K562 (cell line): ENCODE results near the gene GPHN. TPM values are rescaled to one million over a fixed set of nuclear protein-coding genes. Genes with fewer than 3 reads are reported as not detected.

Source experiments
- ATAC-seq: fragments of 200-7000 bp; cut with Tn5 transposase; 3 replicates; pipeline ENCODE4 v1.9.1; 2020; ENCODE audit warnings: moderate library complexity
- BruUV-seq: library from RNA; stranded (reverse); fragments of 400-500 nt; replicated peaks from 2 replicates; lab custom pipeline; 2021; lab: Mats Ljungman, UMichigan
- CTCF ChIA-PET: fragments of 300-600 bp; formaldehyde crosslinking; extraction: SDS; loops from one replicate; lab custom pipeline; 2021; ENCODE audit warnings: low intra/inter-chr PET ratio; lab: Yijun Ruan, JAX
- POLR2A ChIA-PET: fragments of 300-600, 350-650 bp; sonication (Branson Sonifier 250); formaldehyde crosslinking; extraction: SDS; loops from one replicate; lab custom pipeline; 2021; ENCODE audit warnings: antibody characterized with exemption, inconsistent platforms; lab: Yijun Ruan, JAX
- DNase-seq, 4 experiments: peaks; one replicate each; pipeline versions ENCODE4 v3.0.0 to v3.0.0-alpha.2; 2011 to 2018; ENCODE audit warnings: low spot score in 3 of 4, mixed read lengths in 3 of 4; ENCODE audit errors: extremely low read depth in 1 of 4
- FAIRE-seq: peaks from 2 replicates; lab custom pipeline; 2011; peaks lifted over from hg19 to GRCh38; lab: Jason Lieb, UNC
- H2AFZ ChIP-seq: 2 replicates; pipeline ENCODE4 v1.6.0; 2011; ENCODE audit warnings: low read depth, low read length, control low read depth, inconsistent platforms
- H3K27ac ChIP-seq: fragments of 200-600 bp; 3 replicates; pipeline ENCODE4 v1.8.0; 2011; ENCODE audit warnings: low read depth, mild to moderate bottlenecking, control low read depth, inconsistent platforms, low read length, moderate library complexity, mixed read lengths; ENCODE audit errors: extremely low read depth
- H3K27me3 ChIP-seq, 2 experiments: fragments of 300-600 bp in 1 of 2; 2 replicates in 1 of 2; 3 replicates in 1 of 2; pipeline versions ENCODE4 v1.6.0 to v1.8.0; 2011; ENCODE audit warnings: inconsistent platforms in 2 of 2, low read length in 2 of 2, mild to moderate bottlenecking in 1 of 2, mixed read lengths in 1 of 2, moderate library complexity in 1 of 2; ENCODE audit not compliant: control insufficient read depth in 2 of 2, insufficient read depth in 2 of 2
- H3K36me3 ChIP-seq: fragments of 300-600 bp; 3 replicates; pipeline ENCODE4 v1.8.0; 2011; ENCODE audit warnings: mild to moderate bottlenecking, low read length, inconsistent platforms; ENCODE audit not compliant: control insufficient read depth, insufficient read depth
- H3K4me1 ChIP-seq, 2 experiments: fragments of 200-600 bp in 1 of 2; replicated peaks in 1 of 2; 2 replicates in 1 of 2; 3 replicates in 1 of 2; pipeline versions ENCODE4 v1.5.1 to v1.8.0; 2011; ENCODE audit warnings: inconsistent platforms in 2 of 2, low read length in 2 of 2, mild to moderate bottlenecking in 1 of 2, mixed read lengths in 1 of 2, moderate library complexity in 1 of 2; ENCODE audit not compliant: control insufficient read depth in 2 of 2, insufficient read depth in 2 of 2
- H3K4me2 ChIP-seq: 2 replicates; pipeline ENCODE4 v1.6.1; 2011; ENCODE audit warnings: low read length, control low read depth, inconsistent platforms, mixed read lengths; ENCODE audit not compliant: insufficient read depth
- H3K4me3 ChIP-seq: fragments of 200-600 bp; sonication (generic), shearing (Covaris generic); 2 replicates; pipeline ENCODE4 v1.5.1; 2016; ENCODE audit warnings: control low read depth, inconsistent platforms
- H3K79me2 ChIP-seq: fragments of 200-600 bp; 3 replicates; pipeline ENCODE4 v1.8.0; 2011; ENCODE audit warnings: low read length, inconsistent platforms; ENCODE audit not compliant: control insufficient read depth, insufficient read depth
- H3K9ac ChIP-seq, 2 experiments: 2 replicates each; pipeline versions ENCODE4 v1.6.0 to v1.6.1; 2011; ENCODE audit warnings: low read depth in 2 of 2, low read length in 2 of 2, control low read depth in 1 of 2, inconsistent platforms in 1 of 2, mild to moderate bottlenecking in 1 of 2, mixed read lengths in 1 of 2; ENCODE audit not compliant: insufficient read depth in 1 of 2
- H3K9me1 ChIP-seq: one replicate; pipeline ENCODE4 v1.6.0; 2011; ENCODE audit warnings: inconsistent platforms, mild to moderate bottlenecking, low read length, moderate library complexity; ENCODE audit not compliant: control insufficient read depth, insufficient read depth
- H3K9me3 ChIP-seq: replicated peaks from 2 replicates; pipeline ENCODE4 v1.5.1; 2011; ENCODE audit warnings: low read depth, low read length, inconsistent platforms; ENCODE audit not compliant: control insufficient read depth, insufficient read depth
- H4K20me1 ChIP-seq: replicated peaks from 2 replicates; pipeline ENCODE4 v1.6.1; 2011; ENCODE audit warnings: low read length, inconsistent platforms, mixed read lengths; ENCODE audit not compliant: control insufficient read depth, insufficient read depth
- ELF2 ChIP-seq: fragments of 250-450 bp; sonication (Bioruptor Pico); IDR thresholded peaks from 2 replicates; pipeline ENCODE4 v1.5.0; 2021; ENCODE audit warnings: mild to moderate bottlenecking
- HMGXB4 ChIP-seq: sonication (generic); formaldehyde crosslinking; IDR thresholded peaks from 2 replicates; pipeline ENCODE4 v1.8.1; 2023; ENCODE audit warnings: mild to moderate bottlenecking, missing genetic modification reagents
- HNRNPH1 ChIP-seq: fragments of 200-400 bp; formaldehyde crosslinking; optimal IDR thresholded peaks from 2 replicates; pipeline ENCODE3; 2017; ENCODE audit warnings: low read depth, mild to moderate bottlenecking, low read length, moderate library complexity
- HNRNPL ChIP-seq: fragments of 200-400 bp; formaldehyde crosslinking; IDR thresholded peaks from 2 replicates; pipeline ENCODE4 v1.6.1; 2017; ENCODE audit warnings: low read depth, mild to moderate bottlenecking, low read length
- MAFK ChIP-seq: IDR thresholded peaks from 2 replicates; pipeline ENCODE4 v1.6.1; 2011; ENCODE audit warnings: low read length, improper control_type of control experiment
- MYBL2 ChIP-seq, 2 experiments: fragments of 450-650 bp in 1 of 2; sonication (generic) in 1 of 2; formaldehyde crosslinking in 1 of 2; IDR thresholded peaks; 2 replicates each; pipeline versions ENCODE4 v1.6.1 to v1.8.1; 2017 to 2022; ENCODE audit warnings: borderline replicate concordance in 1 of 2, inconsistent platforms in 1 of 2, low read depth in 1 of 2, mild to moderate bottlenecking in 1 of 2, missing genetic modification reagents in 1 of 2, moderate library complexity in 1 of 2
- SUPT5H ChIP-seq: fragments of 450-650 bp; IDR thresholded peaks from 2 replicates; pipeline ENCODE4 v1.6.1; 2016
- TBL1XR1 ChIP-seq, 2 experiments: IDR thresholded peaks; 2 replicates each; pipeline ENCODE4 v1.6.1; 2012; ENCODE audit warnings: improper control_type of control experiment in 2 of 2, low read length in 2 of 2, mild to moderate bottlenecking in 1 of 2
- ZBTB11 ChIP-seq, 3 experiments: fragments of 200-800 bp in 1 of 3; fragments of 250-450 bp in 1 of 3; fragments of 450-650 bp in 1 of 3; sonication (Bioruptor Pico) in 1 of 3; sonication (Bioruptor generic) in 1 of 3; formaldehyde crosslinking in 1 of 3; IDR thresholded peaks; 2 replicates each; pipeline versions ENCODE4 v1.6.1 to v1.8.0; 2016 to 2022; ENCODE audit warnings: mild to moderate bottlenecking in 2 of 3, missing genetic modification characterization in 2 of 3, missing compliant biosample characterization in 1 of 3, moderate library complexity in 1 of 3
- ZNF354B ChIP-seq: fragments of 250-450 bp; sonication (Bioruptor Pico); IDR thresholded peaks from 2 replicates; pipeline ENCODE4 v1.4.0; 2020
- ZNF644 ChIP-seq: fragments of 200-800 bp; sonication (Bioruptor generic); IDR thresholded peaks from 2 replicates; pipeline ENCODE4 v1.6.1; 2016; ENCODE audit warnings: low read depth, missing genetic modification characterization, missing compliant biosample characterization
- WGBS: fragments of 100-300 bp; shearing (Covaris generic); methylation state at CpG from one replicate; pipeline ENCODE4 v1.1.6; 2016; ENCODE audit warnings: low coverage, mixed read lengths; ENCODE audit not compliant: insufficient coverage; ENCODE audit errors: missing lambda C conversion rate; 5-methylcytosine and 5-hydroxymethylcytosine counted together
- in situ Hi-C: fragments of 300-500 bp; cut with MboI; formaldehyde crosslinking; loops from 4 replicates; pipeline ENCODE4 v1.15.0; 2018; ENCODE audit warnings: inconsistent platforms, mixed read lengths
- intact Hi-C: fragments of 100-400 bp; cut with micrococcal nuclease; formaldehyde crosslinking; loops from 2 replicates; pipeline ENCODE4 v1.14.2; 2022
- polyA plus RNA-seq, 8 experiments: library from polyadenylated mRNA; depleted of rRNA in 4 of 8; stranded (reverse) in 5 of 8; unstranded in 3 of 8; fragments of >200 nt; fragmentation: Nextera tagmentation in 2 of 8; fragmentation: Illumina TruSeq in 1 of 8; extraction: Ambion mirVana in 2 of 8; extraction: Trizol in 1 of 8; gene quantifications; 2 replicates each; pipeline versions ENCODE4 v1.2.1 to v1.2.3, GENCODE V29; 2011 to 2014; ENCODE audit warnings: inconsistent platforms in 1 of 8, missing spikeins in 1 of 8
- total RNA-seq, 7 experiments: library from RNA; depleted of rRNA in 6 of 7; stranded (reverse); fragments of >200 nt in 6 of 7; fragmentation: Illumina TruSeq in 2 of 7; extraction: Trizol in 2 of 7; gene quantifications; 2 replicates each; pipeline versions ENCODE4 v1.2.1 to v1.2.3, GENCODE V29; 2011 to 2021; ENCODE audit warnings: low replicate concordance in 1 of 7

GPHN gene
- total and polyA plus RNA-seq, 9 of the 15 experiments (the other 6 are each of a cell fraction or from before 2014, with no cell fraction given), result 5.9 to 16.0 (median 11.4) TPM

- ATAC-seq (no peak), DNase-seq (no peak), FAIRE-seq (no peak)
- Histone ChIP-seq H3K79me2 (no peaks in the 10 kb centered on the region), H3K4me1 (no peaks in the 10 kb centered on the region), H3K27me3 (no peaks in the 10 kb centered on the region), H4K20me1 (no peaks in the 10 kb centered on the region), H3K9me3 (no peaks in the 10 kb centered on the region; the same call in 1 of the 2 replicates), H3K9ac (no peak overlapping the region), H3K36me3 (no peaks in the 10 kb centered on the region), H3K4me3 (no peak overlapping the region), H3K4me2 (no peak overlapping the region), H3K9me1 (no peaks in the 10 kb centered on the region), H2AFZ (no peak overlapping the region), H3K27ac (no peak overlapping the region)
- ChIA-PET POLR2A (no interaction called here), CTCF (no interaction called here)
- no peak for TF ChIP-seq TBL1XR1 (IDR thresholded peaks at IDR 0.05; ENCODE audit: low read length in 2 of 2)
- TF ChIP-seq ZNF644 (tag), result no peak
- TF ChIP-seq ZNF354B (CRISPR knock-in tag), result no peak
- TF ChIP-seq ELF2, result no peak
- no peak for TF ChIP-seq HNRNPL
- TF ChIP-seq MYBL2 (IDR thresholded peaks at IDR 0.05; ENCODE audit: low read depth), result no peak
- TF ChIP-seq MYBL2 (CRISPR knock-in tag; IDR thresholded peaks at IDR 0.05; ENCODE audit: borderline replicate concordance), result no peak
- WGBS, result 38% methylated on average over 4 of the region's 4 CpGs
- in situ Hi-C loops (no loop called here), intact Hi-C loops (no loop called here)
- BruUV-seq, result no TSS peak
Observed at GRCh38 chr14:66802962-66803361, 295.0 kb downstream of the GPHN start.

- no peak for FAIRE-seq
- TF ChIP-seq ZBTB11 (CRISPR knock-in tag; IDR thresholded peaks at IDR 0.05), result no peak
- TF ChIP-seq SUPT5H, result no peak
- no peak for TF ChIP-seq HNRNPH1
- TF ChIP-seq HMGXB4, result no peak
- no peak for TF ChIP-seq MAFK
- TF ChIP-seq, all 486 proteins: peak for 0
- no CpG with 5 or more reads among the region's 1 CpG for WGBS
- in situ Hi-C loops (no loop called here), intact Hi-C loops (no loop called here)
- no peaks in the 10 kb centered on the region for H4K20me1 ChIP-seq
- no peak overlapping the region for H3K9ac ChIP-seq
- H3K27me3 ChIP-seq, result no peaks in the 10 kb centered on the region
- no peak overlapping the region for H3K27ac ChIP-seq
- H3K9me1 ChIP-seq, result no peaks in the 10 kb centered on the region
- POLR2A ChIA-PET, result interaction anchor here (0.8 kb wide), 1 partner anchor 21 kb away, joined by 4 read pairs; no protein-coding TSS in a partner anchor
- no peaks in the 10 kb centered on the region for H3K79me2 ChIP-seq
- H2AFZ ChIP-seq, result no peak overlapping the region
- DNase-seq (no peak), ATAC-seq (no peak)
- no peak overlapping the region for H3K4me3 ChIP-seq
- CTCF ChIA-PET, result no interaction called here
- H3K9me3 ChIP-seq, result no peaks in the 10 kb centered on the region; the same call in 1 of the 2 replicates
- H3K4me2 ChIP-seq, result no peak overlapping the region
- H3K4me1 ChIP-seq, result no peaks in the 10 kb centered on the region
- no TSS peak for BruUV-seq
- H3K36me3 ChIP-seq, result no peaks in the 10 kb centered on the region
Observed at GRCh38 chr14:66804141-66804540, 296.2 kb downstream of the GPHN start.
